Measurements from ENCODE around the gene PTPRN2.

PTPRN2 gene

GRCh38 chr7:157973971-157974677 lies 613.5 kb downstream of the PTPRN2 start:
- H3K4me1 ChIP-seq (ENCODE audit: control insufficient read depth, insufficient read depth, low read length) = no peaks in the 10 kb centered on the region
- peaks cover 10% of the 10 kb centered on the region for H3K9me3 ChIP-seq (replicated peaks; ENCODE audit: low read length)
- no peak overlapping the region for H3K9ac ChIP-seq (ENCODE audit: low read depth, low read length)
- no peak overlapping the region for H3K4me2 ChIP-seq (ENCODE audit: low read length)
- no peaks in the 10 kb centered on the region for H3K36me3 ChIP-seq (ENCODE audit: insufficient read depth, low read length)
- H3K4me3 ChIP-seq (ENCODE audit: low read length) = no peak overlapping the region
- no peaks in the 10 kb centered on the region for H3K27me3 ChIP-seq (ENCODE audit: control insufficient read depth, insufficient read depth, low read length)

GRCh38 chr7:157972914-157973313 lies 614.7 kb downstream of the PTPRN2 start:
- Histone ChIP-seq H3K36me3 (ENCODE audit: insufficient read depth, low read length) (no peaks in the 10 kb centered on the region), H3K4me2 (ENCODE audit: low read length) (no peak overlapping the region), H3K9me3 (replicated peaks; ENCODE audit: low read length) (peaks cover 10% of the 10 kb centered on the region), H3K4me1 (ENCODE audit: control insufficient read depth, insufficient read depth, low read length) (no peaks in the 10 kb centered on the region), H3K4me3 (ENCODE audit: low read length) (no peak overlapping the region), H3K27me3 (ENCODE audit: control insufficient read depth, insufficient read depth, low read length) (no peaks in the 10 kb centered on the region), H3K9ac (ENCODE audit: low read depth, low read length) (no peak overlapping the region)

- Histone ChIP-seq H3K4me3 (ENCODE audit: low read length) (no peak overlapping the region), H3K36me3 (ENCODE audit: insufficient read depth, low read length) (no peaks in the 10 kb centered on the region), H3K4me2 (ENCODE audit: low read length) (no peak overlapping the region), H3K4me1 (ENCODE audit: control insufficient read depth, insufficient read depth, low read length) (no peaks in the 10 kb centered on the region), H3K9ac (ENCODE audit: low read depth, low read length) (no peak overlapping the region), H3K9me3 (replicated peaks; ENCODE audit: low read length) (peaks cover 14% of the 10 kb centered on the region), H3K27me3 (ENCODE audit: control insufficient read depth, insufficient read depth, low read length) (no peaks in the 10 kb centered on the region)
Observed at GRCh38 chr7:157971501-157971900, 616.1 kb downstream of the PTPRN2 start.

- no peaks in the 10 kb centered on the region for H3K36me3 ChIP-seq (ENCODE audit: insufficient read depth, low read length)
- H3K4me1 ChIP-seq (ENCODE audit: control insufficient read depth, insufficient read depth, low read length) = no peaks in the 10 kb centered on the region
- no peak overlapping the region for H3K4me3 ChIP-seq (ENCODE audit: low read length)
- no peak overlapping the region for H3K9ac ChIP-seq (ENCODE audit: low read depth, low read length)
- peaks cover 19% of the 10 kb centered on the region for H3K9me3 ChIP-seq (replicated peaks; ENCODE audit: low read length)
- no peak overlapping the region for H3K4me2 ChIP-seq (ENCODE audit: low read length)
- H3K27me3 ChIP-seq (ENCODE audit: control insufficient read depth, insufficient read depth, low read length) = no peaks in the 10 kb centered on the region
Observed at GRCh38 chr7:157970744-157971143, 616.9 kb downstream of the PTPRN2 start.

GRCh38 chr7:157969995-157970394 lies 617.6 kb downstream of the PTPRN2 start:
- H3K9me3 ChIP-seq (replicated peaks; ENCODE audit: low read length) = peaks cover 23% of the 10 kb centered on the region
- no peaks in the 10 kb centered on the region for H3K27me3 ChIP-seq (ENCODE audit: control insufficient read depth, insufficient read depth, low read length)
- no peaks in the 10 kb centered on the region for H3K4me1 ChIP-seq (ENCODE audit: control insufficient read depth, insufficient read depth, low read length)
- H3K4me2 ChIP-seq (ENCODE audit: low read length) = no peak overlapping the region
- H3K9ac ChIP-seq (ENCODE audit: low read depth, low read length) = no peak overlapping the region
- H3K36me3 ChIP-seq (ENCODE audit: insufficient read depth, low read length) = no peaks in the 10 kb centered on the region
- H3K4me3 ChIP-seq (ENCODE audit: low read length) = no peak overlapping the region

GRCh38 chr7:157966490-157966889 lies 621.1 kb downstream of the PTPRN2 start:
- no peak overlapping the region for H3K9ac ChIP-seq (ENCODE audit: low read depth, low read length)
- H3K9me3 ChIP-seq (replicated peaks; ENCODE audit: low read length) = peaks cover 17% of the 10 kb centered on the region
- no peak overlapping the region for H3K4me3 ChIP-seq (ENCODE audit: low read length)

GRCh38 chr7:157964521-157964920 lies 623.1 kb downstream of the PTPRN2 start:
- Histone ChIP-seq H3K36me3 (ENCODE audit: insufficient read depth, low read length) (no peaks in the 10 kb centered on the region), H3K4me3 (ENCODE audit: low read length) (no peak overlapping the region), H3K27me3 (ENCODE audit: control insufficient read depth, insufficient read depth, low read length) (no peaks in the 10 kb centered on the region), H3K4me1 (ENCODE audit: control insufficient read depth, insufficient read depth, low read length) (no peaks in the 10 kb centered on the region), H3K9ac (ENCODE audit: low read depth, low read length) (no peak overlapping the region), H3K4me2 (ENCODE audit: low read length) (no peak overlapping the region), H3K9me3 (replicated peaks; ENCODE audit: low read length) (peaks cover 13% of the 10 kb centered on the region)

More at GRCh38 chr7:157966490-157966889, 621.1 kb downstream of the PTPRN2 start:
- H3K36me3 ChIP-seq (ENCODE audit: insufficient read depth, low read length) = no peaks in the 10 kb centered on the region
- no peaks in the 10 kb centered on the region for H3K27me3 ChIP-seq (ENCODE audit: control insufficient read depth, insufficient read depth, low read length)
- no peaks in the 10 kb centered on the region for H3K4me1 ChIP-seq (ENCODE audit: control insufficient read depth, insufficient read depth, low read length)
- no peak overlapping the region for H3K4me2 ChIP-seq (ENCODE audit: low read length)

GRCh38 chr7:157964016-157964415 lies 623.6 kb downstream of the PTPRN2 start:
- Histone ChIP-seq H3K27me3 (ENCODE audit: control insufficient read depth, insufficient read depth, low read length) (no peaks in the 10 kb centered on the region), H3K36me3 (ENCODE audit: insufficient read depth, low read length) (no peaks in the 10 kb centered on the region), H3K4me1 (ENCODE audit: control insufficient read depth, insufficient read depth, low read length) (no peaks in the 10 kb centered on the region), H3K9ac (ENCODE audit: low read depth, low read length) (no peak overlapping the region), H3K9me3 (replicated peaks; ENCODE audit: low read length) (peaks cover 13% of the 10 kb centered on the region), H3K4me2 (ENCODE audit: low read length) (no peak overlapping the region), H3K4me3 (ENCODE audit: low read length) (no peak overlapping the region)

- Histone ChIP-seq H3K4me2 (ENCODE audit: low read length) (no peak overlapping the region), H3K36me3 (ENCODE audit: insufficient read depth, low read length) (no peaks in the 10 kb centered on the region), H3K27me3 (ENCODE audit: control insufficient read depth, insufficient read depth, low read length) (no peaks in the 10 kb centered on the region), H3K9me3 (replicated peaks; ENCODE audit: low read length) (peaks cover 13% of the 10 kb centered on the region), H3K4me3 (ENCODE audit: low read length) (no peak overlapping the region), H3K4me1 (ENCODE audit: control insufficient read depth, insufficient read depth, low read length) (no peaks in the 10 kb centered on the region), H3K9ac (ENCODE audit: low read depth, low read length) (no peak overlapping the region)
Observed at GRCh38 chr7:157963526-157963925, 624.1 kb downstream of the PTPRN2 start.

- H3K4me3 ChIP-seq (ENCODE audit: low read length) = no peak overlapping the region
- H3K9me3 ChIP-seq (replicated peaks; ENCODE audit: low read length) = peaks cover 13% of the 10 kb centered on the region
- H3K4me1 ChIP-seq (ENCODE audit: control insufficient read depth, insufficient read depth, low read length) = no peaks in the 10 kb centered on the region
- H3K4me2 ChIP-seq (ENCODE audit: low read length) = no peak overlapping the region
- no peaks in the 10 kb centered on the region for H3K36me3 ChIP-seq (ENCODE audit: insufficient read depth, low read length)
- H3K27me3 ChIP-seq (ENCODE audit: control insufficient read depth, insufficient read depth, low read length) = no peaks in the 10 kb centered on the region
- no peak overlapping the region for H3K9ac ChIP-seq (ENCODE audit: low read depth, low read length)
Observed at GRCh38 chr7:157962458-157963306, 624.9 kb downstream of the PTPRN2 start.

GRCh38 chr7:157961731-157962457 lies 625.7 kb downstream of the PTPRN2 start:
- Histone ChIP-seq H3K4me3 (ENCODE audit: low read length) (no peak overlapping the region), H3K27me3 (ENCODE audit: control insufficient read depth, insufficient read depth, low read length) (no peaks in the 10 kb centered on the region), H3K36me3 (ENCODE audit: insufficient read depth, low read length) (no peaks in the 10 kb centered on the region), H3K9ac (ENCODE audit: low read depth, low read length) (no peak overlapping the region), H3K4me2 (ENCODE audit: low read length) (no peak overlapping the region), H3K9me3 (replicated peaks; ENCODE audit: low read length) (peaks cover 13% of the 10 kb centered on the region), H3K4me1 (ENCODE audit: control insufficient read depth, insufficient read depth, low read length) (no peaks in the 10 kb centered on the region)
